DMS53 treated with DMSO at 0.1 percent for 48 hours (cell line): ENCODE measurements around the gene CHRNA4.
"Not testable (repeated sequence)": the region's sequence is repeated elsewhere in the genome, so short reads cannot be mapped to it uniquely, and the experiment has no call there.

Source experiments
- DNase-seq: peaks from one replicate; lab custom pipeline; 2025; ENCODE audit not compliant: unreplicated experiment; lab: John Stamatoyannopoulos, UW

Gene CHRNA4

GRCh38 chr20:63397946-63398450 is 36.8 kb upstream of the CHRNA4 start:
- DNase-seq = no peak

DNA sequence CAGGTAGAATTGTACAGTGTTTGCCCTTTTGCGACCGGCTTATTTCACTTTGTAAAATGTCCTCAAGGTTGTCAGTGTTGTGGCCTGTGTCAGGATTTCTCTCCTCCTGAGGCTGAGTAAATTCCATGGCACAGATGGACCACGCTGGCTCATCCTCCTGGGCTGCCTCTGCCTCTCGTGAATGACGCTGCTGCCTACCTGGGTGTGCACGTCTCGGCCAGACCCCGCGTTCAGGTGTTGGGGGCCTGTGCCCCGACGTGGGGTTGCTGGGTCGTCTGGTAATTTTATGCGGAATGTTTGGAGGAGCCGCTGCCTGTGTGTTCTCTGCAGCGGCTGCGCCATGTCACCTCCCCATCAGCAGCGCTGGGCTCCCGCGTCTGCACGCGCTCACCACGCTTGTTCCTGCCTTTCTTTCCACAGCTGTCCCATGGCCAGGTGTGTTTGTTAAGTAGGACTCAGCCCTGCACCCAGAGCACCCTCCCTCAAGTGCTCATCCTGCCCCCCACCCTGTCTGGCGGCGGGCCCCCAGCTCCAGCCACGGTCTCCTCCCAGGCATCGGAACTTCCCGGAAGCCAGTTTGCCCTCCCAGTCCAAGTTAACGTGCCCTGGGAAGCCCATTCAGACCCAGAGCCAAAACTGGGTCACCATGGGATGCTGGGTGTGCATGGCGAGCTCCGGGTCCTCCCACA is 36.1 kb upstream of the CHRNA4 start:
- no peak for DNase-seq

DNA sequence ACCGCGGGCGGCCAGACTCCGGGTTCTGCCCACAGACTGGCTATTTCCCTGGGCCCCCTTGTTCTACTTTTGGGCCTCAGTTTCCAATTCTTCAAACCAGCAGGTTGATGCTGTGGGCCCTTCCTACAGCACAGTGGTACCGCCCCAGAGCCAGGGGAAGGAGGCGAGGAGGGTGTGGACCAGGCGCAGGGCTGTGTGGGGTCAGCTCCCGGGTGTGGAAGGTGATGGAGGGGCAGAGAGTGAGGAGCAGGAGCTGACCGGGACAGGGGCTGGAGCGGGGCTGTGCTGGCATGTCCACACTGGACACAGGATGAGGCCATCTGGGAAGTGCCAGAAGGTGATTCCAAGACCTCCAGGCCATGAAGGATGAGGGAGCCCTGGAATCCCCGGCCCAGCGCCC is 35.2 kb upstream of the CHRNA4 start:
- no peak for DNase-seq

- DNase-seq = no peak
Measured at GRCh38 chr20:63395723-63396122, 34.6 kb upstream of the CHRNA4 start.

- no peak for DNase-seq
Measured at GRCh38 chr20:63394920-63395455, 33.8 kb upstream of the CHRNA4 start.

DNA sequence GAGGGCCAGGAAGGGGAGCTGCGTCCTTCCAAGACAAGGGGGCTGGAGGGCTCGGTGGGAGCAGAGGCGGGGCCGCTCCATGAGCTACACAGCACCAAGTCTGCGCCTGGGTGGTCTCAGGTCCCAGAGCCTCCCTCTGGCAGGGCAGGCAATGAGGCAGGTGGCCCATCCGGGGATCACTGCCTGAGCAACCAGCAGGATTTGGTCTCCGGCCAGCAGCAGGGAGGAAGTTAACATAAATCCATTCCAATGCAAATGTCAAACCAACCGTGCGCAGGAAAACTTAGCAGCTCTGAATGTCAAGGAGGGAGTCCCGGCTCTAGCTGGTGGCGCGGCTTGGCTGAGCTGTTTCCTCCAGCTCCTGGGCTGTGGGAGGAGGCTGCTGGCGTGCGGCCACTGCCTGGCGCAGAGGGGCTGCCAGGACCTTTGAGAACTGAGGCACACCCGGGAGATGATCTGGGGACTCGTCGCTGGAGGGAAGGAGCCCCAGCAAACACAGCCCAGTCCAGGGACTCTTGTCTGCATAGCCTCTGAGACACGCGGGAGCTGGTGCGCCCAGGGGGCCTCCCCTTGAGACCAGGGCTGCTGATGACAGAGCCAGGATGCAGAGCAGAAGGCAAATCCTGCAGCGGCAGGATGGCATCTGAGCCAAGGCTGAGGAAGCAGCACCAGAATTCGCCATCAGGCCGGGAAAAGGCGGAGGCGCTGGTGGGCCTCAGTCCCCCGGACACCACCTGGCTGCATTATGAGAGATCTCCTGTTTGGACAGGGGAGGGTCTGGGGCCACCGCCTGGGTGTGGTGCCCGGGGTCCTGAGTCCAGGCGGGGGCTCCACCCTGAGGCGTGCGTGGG is 33.1 kb upstream of the CHRNA4 start:
- no peak for DNase-seq

- DNase-seq = no peak
Measured at GRCh38 chr20:63393566-63393965, 32.4 kb upstream of the CHRNA4 start.

DNA sequence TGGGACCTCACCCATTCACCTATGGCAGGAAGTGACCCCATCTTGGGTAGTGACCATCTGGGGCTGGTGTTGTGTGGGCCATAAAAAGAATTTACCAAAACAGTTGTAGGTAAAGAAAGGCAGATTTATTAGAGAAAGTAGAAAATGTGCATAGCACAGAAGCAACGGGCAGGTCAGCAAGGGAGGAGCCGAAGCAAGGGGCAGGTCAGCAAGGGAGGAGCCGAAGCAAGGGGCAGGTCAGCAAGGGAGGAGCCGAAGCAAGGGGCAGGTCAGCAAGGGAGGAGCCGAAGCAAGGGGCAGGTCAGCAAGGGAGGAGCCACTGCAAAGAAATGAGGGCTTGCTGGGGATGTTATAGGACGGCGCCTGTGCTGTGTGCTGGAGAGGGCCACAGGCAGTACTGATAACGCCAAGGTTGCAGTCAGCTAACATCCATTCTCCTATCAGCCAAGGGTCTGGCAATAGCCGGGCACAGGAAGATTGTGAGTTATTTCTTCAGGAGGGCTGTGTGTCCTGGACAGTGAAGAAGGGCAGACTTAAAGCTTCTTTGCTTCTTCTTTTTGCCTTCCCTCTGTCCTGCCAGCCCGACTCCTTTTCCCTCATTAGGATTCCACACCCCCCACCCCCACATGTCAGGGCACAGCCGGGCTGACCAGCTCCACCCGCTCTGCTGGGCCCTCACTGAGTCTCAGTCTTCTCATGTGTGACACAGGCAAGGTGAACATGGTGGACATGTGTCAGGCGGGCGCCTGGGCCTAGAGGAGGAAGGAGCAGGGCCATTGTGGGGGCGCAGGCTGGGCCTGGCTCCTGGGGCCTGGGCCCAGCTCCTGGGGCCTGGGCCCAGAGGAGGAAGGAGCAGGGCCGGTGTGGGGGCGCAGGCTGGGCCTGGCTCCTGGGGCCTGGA is 31.6 kb upstream of the CHRNA4 start:
- DNase-seq = no peak

DNA sequence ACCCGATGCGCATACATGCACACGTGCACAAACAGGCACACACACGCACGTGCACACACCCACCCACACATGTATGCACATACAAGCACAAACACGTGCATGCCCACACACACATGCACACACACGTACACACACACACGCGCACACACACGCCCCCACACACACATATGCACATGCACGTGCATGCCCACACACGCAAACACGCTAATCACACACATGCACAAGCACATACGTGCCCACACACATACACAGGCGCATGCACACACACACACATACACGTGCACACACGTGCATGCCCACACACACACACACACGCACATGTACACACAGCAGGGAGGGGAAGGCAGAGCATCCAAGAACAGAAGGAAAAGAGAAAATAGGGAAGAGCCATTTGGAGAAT is 26.8 kb upstream of the CHRNA4 start:
- DNase-seq = no peak

GRCh38 chr20:63387393-63387792 is 26.2 kb upstream of the CHRNA4 start:
- no peak for DNase-seq

DNA sequence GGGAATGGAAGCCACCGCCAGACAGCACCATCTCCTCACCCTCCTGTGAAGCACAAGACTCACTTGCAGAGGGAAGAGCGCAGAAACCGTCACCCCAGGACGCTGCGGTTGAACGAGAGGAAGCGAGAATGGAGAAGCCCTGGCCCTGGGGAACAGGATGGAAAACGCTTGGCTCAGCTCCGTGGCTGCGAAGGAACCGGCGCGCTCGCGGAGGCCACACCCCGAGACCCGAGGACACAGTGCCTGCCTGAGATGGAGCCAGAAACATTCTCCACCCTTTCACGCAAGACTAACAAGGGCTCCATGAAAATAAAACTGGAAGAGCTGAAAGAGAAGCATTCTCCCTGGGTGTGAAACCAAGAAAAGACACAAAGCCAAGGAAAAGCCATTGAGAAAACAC is 25.3 kb upstream of the CHRNA4 start:
- DNase-seq = no peak

- no peak for DNase-seq
Measured at GRCh38 chr20:63385819-63386218, 24.7 kb upstream of the CHRNA4 start.

- DNase-seq = no peak
Measured at GRCh38 chr20:63384336-63384735, 23.2 kb upstream of the CHRNA4 start.

DNA sequence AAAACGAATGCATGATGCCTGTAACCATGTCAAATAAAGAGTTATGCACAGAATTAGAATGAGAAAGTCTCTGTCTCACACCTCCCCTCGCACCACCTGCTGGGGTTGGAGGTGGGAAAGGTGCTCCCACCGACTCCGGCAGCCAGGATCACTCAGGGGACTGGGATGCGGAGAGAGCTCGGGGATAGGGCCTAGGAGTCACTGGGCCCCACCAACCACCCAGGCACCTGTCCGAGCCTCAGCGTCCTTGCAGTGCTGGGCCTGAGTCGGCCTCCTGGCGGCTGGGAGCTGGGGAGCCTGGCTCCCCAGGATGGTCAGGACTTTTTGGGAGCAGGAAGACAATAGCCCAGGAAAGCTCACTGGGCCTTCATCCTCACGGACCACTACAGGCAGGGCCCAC is 22.4 kb upstream of the CHRNA4 start:
- DNase-seq = no peak

GRCh38 chr20:63382551-63383300 is 21.6 kb upstream of the CHRNA4 start:
- no peak for DNase-seq

DNA sequence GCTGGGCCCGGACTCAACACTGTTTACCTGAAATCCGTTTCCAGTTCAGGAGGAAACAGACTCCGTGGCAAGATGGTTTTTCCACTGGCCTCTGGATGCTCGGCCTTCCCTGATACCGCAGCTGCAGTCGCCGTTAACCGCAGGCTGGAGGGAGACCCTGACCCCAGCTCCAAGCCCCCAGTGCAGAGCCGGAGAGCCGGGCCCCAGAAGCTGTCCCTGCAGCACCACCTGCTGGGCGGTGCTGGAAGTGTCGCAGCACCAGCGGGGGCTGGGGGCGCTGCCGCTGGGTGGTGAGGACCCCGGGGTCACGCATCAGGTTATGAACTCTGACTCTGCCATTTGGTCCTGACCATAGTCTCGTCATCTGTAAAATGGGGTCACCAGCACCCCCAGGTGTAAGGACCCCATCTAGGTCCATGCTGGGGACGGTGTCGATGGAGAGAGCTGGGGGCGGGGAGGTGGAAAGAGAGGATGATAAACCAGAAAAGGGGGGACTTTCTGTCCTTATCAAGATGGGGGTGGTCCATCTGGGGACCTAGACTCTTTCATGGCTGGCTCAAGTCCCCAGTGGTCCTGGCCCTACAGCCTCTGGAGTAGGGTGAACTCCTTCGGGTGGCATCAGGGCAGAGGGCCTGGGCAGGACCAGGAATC is 20.8 kb upstream of the CHRNA4 start:
- no peak for DNase-seq

- no peak for DNase-seq
Measured at GRCh38 chr20:63380346-63380870, 19.3 kb upstream of the CHRNA4 start.

DNA sequence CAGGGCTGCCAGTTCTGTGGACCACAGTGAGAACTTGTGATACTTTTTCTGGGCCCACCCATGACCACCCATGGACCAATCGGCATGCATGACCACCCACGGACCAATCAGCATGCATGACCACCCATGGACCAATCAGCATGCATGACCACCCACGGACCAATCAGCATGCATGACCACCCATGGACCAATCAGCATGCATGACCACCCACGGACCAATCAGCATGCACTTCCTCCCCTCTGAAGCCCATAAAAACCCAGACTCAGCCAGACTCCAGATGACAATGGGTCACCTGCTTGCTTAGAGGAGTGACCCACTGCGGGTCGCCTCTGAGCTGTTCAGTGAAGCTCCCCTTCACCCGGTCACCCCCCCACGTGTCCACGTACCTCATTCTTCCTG is 18.7 kb upstream of the CHRNA4 start:
- not testable (repeated sequence) for DNase-seq

- no peak for DNase-seq
Measured at GRCh38 chr20:63379296-63379695, 18.1 kb upstream of the CHRNA4 start.

DNA sequence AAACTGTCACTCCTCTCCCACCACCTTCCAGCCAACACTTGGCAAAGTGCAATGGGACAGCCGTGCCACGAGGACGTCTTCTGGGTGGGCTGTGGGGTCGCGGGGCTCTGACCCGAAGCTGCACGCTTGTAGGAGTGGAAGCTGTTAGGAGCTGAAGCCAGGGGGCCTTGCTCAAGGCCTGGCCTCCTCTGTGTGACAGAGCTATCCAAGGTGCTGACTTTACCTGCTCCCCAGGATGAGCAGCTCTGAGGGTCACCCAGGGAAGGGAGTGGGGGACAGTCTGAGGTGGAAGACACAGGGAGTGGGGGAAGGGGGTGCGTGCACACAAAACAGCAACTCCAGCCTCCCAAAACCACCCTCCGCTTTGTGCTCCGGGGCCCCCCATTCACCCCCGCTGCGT is 17.5 kb upstream of the CHRNA4 start:
- no peak for DNase-seq
